K562 (cell line): ENCODE measurements around the gene UBXN2A. TPM values are rescaled to one million over a fixed set of nuclear protein-coding genes. Genes with fewer than 3 reads are reported as not detected.
A peak's percentile ranks its signal among the peaks of the same experiment; 100 is the strongest.

Experiments used
- BRD4 ChIP-seq: fragments of 200-600 bp; sonication (generic); IDR thresholded peaks from 2 replicates; pipeline ENCODE4 v1.6.1; 2017; ENCODE audit warnings: inconsistent platforms
- COPS2 ChIP-seq: fragments of 450-650 bp; conservative IDR thresholded peaks from 2 replicates; pipeline ENCODE4 v1.6.1; 2016; ENCODE audit warnings: mild to moderate bottlenecking, moderate library complexity
- CSDE1 ChIP-seq, 2 experiments: fragments of 450-650 bp; IDR thresholded peaks; 2 replicates each; pipeline ENCODE4 v1.6.1; 2016; ENCODE audit warnings: mild to moderate bottlenecking in 1 of 2
- ETV1 ChIP-seq: fragments of 450-650 bp; conservative IDR thresholded peaks from 2 replicates; pipeline ENCODE4 v1.6.1; 2016; ENCODE audit warnings: missing genetic modification characterization, control low read depth, low read depth, missing compliant biosample characterization
- HEY1 ChIP-seq: fragments of 250-450 bp; sonication (Bioruptor Pico); IDR thresholded peaks from 2 replicates; pipeline ENCODE4 v1.5.0; 2020; ENCODE audit warnings: mild to moderate bottlenecking, moderate library complexity, borderline replicate concordance
- HMG20A ChIP-seq: fragments of 450-650 bp; formaldehyde crosslinking; conservative IDR thresholded peaks from 2 replicates; pipeline ENCODE4 v1.4.0; 2020; ENCODE audit warnings: mild to moderate bottlenecking, mixed read lengths
- KLF16 ChIP-seq: IDR thresholded peaks from 2 replicates; pipeline ENCODE4 v1.6.1; 2016; ENCODE audit warnings: antibody characterized with exemption
- MAFG ChIP-seq: fragments of 450-650 bp; conservative IDR thresholded peaks from 2 replicates; pipeline ENCODE4 v1.6.1; 2016; ENCODE audit warnings: missing genetic modification characterization, missing compliant biosample characterization
- SOX6 ChIP-seq: fragments of 450-650 bp; IDR thresholded peaks from 2 replicates; pipeline ENCODE4 v1.6.1; 2014; ENCODE audit warnings: mild to moderate bottlenecking
- SPI1 ChIP-seq: IDR thresholded peaks from 2 replicates; pipeline ENCODE4 v1.6.1; 2011; ENCODE audit warnings: low read depth, low read length, control low read depth, borderline replicate concordance
- TCF7L2 ChIP-seq: fragments of 150-350 bp; IDR thresholded peaks from 2 replicates; pipeline ENCODE4 v1.6.1; 2016; ENCODE audit warnings: low read depth, mild to moderate bottlenecking, low read length, moderate library complexity
- ZNF134 ChIP-seq: fragments of 250-450 bp; sonication (Bioruptor Pico); conservative IDR thresholded peaks from 2 replicates; pipeline ENCODE4 v1.4.0; 2020
- ZNF274 ChIP-seq: IDR thresholded peaks from 2 replicates; pipeline ENCODE4 v1.6.1; 2011; ENCODE audit warnings: low read depth, mild to moderate bottlenecking, low read length, moderate library complexity, borderline replicate concordance
- ZNF696 ChIP-seq: fragments of 250-450 bp; sonication (Bioruptor Pico); conservative IDR thresholded peaks from 2 replicates; pipeline ENCODE4 v1.4.0; 2020; ENCODE audit warnings: mild to moderate bottlenecking, moderate library complexity
- polyA plus RNA-seq, 8 experiments: library from polyadenylated mRNA; depleted of rRNA in 4 of 8; stranded (reverse) in 5 of 8; unstranded in 3 of 8; fragments of >200 nt; fragmentation: Nextera tagmentation in 2 of 8; fragmentation: Illumina TruSeq in 1 of 8; extraction: Ambion mirVana in 2 of 8; extraction: Trizol in 1 of 8; gene quantifications; 2 replicates each; pipeline versions ENCODE4 v1.2.1 to v1.2.3, GENCODE V29; 2011 to 2014; ENCODE audit warnings: inconsistent platforms in 1 of 8, missing spikeins in 1 of 8
- total RNA-seq, 7 experiments: library from RNA; depleted of rRNA in 6 of 7; stranded (reverse); fragments of >200 nt in 6 of 7; fragmentation: Illumina TruSeq in 2 of 7; extraction: Trizol in 2 of 7; gene quantifications; 2 replicates each; pipeline versions ENCODE4 v1.2.1 to v1.2.3, GENCODE V29; 2011 to 2021; ENCODE audit warnings: low replicate concordance in 1 of 7
- TF ChIP-seq, protein P1 (sequence below): fragments of 250-450 bp; sonication (Bioruptor Pico); IDR thresholded peaks from 2 replicates; pipeline ENCODE4 v1.8.0; 2022; ENCODE audit warnings: moderate library complexity, mild to moderate bottlenecking, inconsistent platforms
- TF ChIP-seq, protein P2 (sequence below): fragments of 450-650 bp; formaldehyde crosslinking; IDR thresholded peaks from 2 replicates; pipeline ENCODE4 v1.4.0; 2020; ENCODE audit warnings: mild to moderate bottlenecking, moderate library complexity
- TF ChIP-seq, protein P3 (sequence below): sonication (generic); IDR thresholded peaks from 2 replicates; pipeline ENCODE4 v1.6.1; 2016
- TF ChIP-seq, protein P4 (sequence below), 2 experiments: fragments of 450-650 bp; formaldehyde crosslinking in 1 of 2; IDR thresholded peaks; 2 replicates each; pipeline versions ENCODE4 v1.4.0 to v1.6.1; 2014 to 2020; ENCODE audit warnings: mild to moderate bottlenecking in 2 of 2, borderline replicate concordance in 1 of 2, low read depth in 1 of 2

The UBXN2A gene
- total and polyA plus RNA-seq, 9 of the 15 experiments (the other 6 are each of a cell fraction or from before 2014, with no cell fraction given): 3.4 to 25.6 (median 16.0) TPM

DNA sequence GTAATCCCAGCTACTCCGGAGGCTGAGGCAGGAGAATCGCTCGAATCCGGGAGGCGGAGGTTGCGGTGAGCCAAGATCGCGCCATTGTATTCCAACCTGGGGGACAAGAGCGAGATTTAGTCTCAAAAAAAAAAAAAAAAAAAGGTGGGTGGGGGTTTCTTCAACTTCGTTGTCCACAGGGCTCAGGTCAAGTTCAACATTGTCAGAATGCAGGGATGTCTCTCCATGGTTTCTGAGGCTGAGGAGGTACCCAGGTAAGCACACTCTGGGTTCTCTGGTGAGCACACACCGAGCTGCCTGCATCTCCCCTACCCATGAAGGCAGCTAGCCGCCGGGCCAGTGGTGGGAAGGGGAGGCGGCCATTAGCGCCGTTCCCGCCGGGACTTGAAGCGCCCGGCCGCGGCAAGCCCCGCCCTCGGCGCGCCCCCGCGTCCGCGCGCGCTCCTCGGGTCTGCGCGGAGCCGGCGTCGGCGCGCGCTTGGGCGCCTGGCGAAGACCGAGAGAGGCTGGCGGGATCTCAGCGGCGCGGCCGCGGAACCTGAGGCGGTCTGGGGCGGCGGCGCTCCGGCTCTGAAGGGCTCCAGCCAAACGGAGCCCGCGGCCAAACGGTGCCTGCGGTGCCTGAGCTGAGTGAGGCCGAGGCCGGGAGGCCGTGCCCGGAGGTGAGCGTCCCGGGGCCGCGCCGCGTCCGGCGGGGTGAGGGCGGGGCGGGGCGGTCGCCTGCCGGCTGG is at the start of gene UBXN2A (continued):
- TF ChIP-seq, protein P1, sequence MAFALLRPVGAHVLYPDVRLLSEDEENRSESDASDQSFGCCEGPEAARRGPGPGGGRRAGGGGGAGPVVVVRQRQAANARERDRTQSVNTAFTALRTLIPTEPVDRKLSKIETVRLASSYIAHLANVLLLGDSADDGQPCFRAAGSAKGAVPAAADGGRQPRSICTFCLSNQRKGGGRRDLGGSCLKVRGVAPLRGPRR: no peak
- TF ChIP-seq KLF16 (no peak), ZNF696 (CRISPR knock-in tag) (no peak), CSDE1 (IDR thresholded peaks at IDR 0.05) (no peak), BRD4 (no peak), SOX6 (peak; percentile 25), ZNF134 (0 out of 2 replicates have a peak, but pooled peaks have one; percentile 6), TCF7L2 (no peak), HMG20A (CRISPR knock-in tag) (no peak), ZNF274 (no peak), HEY1 (no peak), COPS2 (no peak), SPI1 (no peak), MAFG (tag) (no peak), ETV1 (tag) (no peak; the same call in 1 of the 2 replicates)
- TF ChIP-seq, protein P2, sequence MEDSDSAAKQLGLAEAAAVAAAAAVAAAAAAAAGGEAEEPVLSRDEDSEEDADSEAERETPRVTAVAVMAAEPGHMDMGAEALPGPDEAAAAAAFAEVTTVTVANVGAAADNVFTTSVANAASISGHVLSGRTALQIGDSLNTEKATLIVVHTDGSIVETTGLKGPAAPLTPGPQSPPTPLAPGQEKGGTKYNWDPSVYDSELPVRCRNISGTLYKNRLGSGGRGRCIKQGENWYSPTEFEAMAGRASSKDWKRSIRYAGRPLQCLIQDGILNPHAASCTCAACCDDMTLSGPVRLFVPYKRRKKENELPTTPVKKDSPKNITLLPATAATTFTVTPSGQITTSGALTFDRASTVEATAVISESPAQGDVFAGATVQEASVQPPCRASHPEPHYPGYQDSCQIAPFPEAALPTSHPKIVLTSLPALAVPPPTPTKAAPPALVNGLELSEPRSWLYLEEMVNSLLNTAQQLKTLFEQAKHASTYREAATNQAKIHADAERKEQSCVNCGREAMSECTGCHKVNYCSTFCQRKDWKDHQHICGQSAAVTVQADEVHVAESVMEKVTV (CRISPR knock-in tag): no peak
- TF ChIP-seq, protein P3, sequence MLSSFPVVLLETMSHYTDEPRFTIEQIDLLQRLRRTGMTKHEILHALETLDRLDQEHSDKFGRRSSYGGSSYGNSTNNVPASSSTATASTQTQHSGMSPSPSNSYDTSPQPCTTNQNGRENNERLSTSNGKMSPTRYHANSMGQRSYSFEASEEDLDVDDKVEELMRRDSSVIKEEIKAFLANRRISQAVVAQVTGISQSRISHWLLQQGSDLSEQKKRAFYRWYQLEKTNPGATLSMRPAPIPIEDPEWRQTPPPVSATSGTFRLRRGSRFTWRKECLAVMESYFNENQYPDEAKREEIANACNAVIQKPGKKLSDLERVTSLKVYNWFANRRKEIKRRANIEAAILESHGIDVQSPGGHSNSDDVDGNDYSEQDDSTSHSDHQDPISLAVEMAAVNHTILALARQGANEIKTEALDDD: no peak
- TF ChIP-seq, protein P4, sequence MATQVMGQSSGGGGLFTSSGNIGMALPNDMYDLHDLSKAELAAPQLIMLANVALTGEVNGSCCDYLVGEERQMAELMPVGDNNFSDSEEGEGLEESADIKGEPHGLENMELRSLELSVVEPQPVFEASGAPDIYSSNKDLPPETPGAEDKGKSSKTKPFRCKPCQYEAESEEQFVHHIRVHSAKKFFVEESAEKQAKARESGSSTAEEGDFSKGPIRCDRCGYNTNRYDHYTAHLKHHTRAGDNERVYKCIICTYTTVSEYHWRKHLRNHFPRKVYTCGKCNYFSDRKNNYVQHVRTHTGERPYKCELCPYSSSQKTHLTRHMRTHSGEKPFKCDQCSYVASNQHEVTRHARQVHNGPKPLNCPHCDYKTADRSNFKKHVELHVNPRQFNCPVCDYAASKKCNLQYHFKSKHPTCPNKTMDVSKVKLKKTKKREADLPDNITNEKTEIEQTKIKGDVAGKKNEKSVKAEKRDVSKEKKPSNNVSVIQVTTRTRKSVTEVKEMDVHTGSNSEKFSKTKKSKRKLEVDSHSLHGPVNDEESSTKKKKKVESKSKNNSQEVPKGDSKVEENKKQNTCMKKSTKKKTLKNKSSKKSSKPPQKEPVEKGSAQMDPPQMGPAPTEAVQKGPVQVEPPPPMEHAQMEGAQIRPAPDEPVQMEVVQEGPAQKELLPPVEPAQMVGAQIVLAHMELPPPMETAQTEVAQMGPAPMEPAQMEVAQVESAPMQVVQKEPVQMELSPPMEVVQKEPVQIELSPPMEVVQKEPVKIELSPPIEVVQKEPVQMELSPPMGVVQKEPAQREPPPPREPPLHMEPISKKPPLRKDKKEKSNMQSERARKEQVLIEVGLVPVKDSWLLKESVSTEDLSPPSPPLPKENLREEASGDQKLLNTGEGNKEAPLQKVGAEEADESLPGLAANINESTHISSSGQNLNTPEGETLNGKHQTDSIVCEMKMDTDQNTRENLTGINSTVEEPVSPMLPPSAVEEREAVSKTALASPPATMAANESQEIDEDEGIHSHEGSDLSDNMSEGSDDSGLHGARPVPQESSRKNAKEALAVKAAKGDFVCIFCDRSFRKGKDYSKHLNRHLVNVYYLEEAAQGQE (IDR thresholded peaks at IDR 0.05; ENCODE audit: borderline replicate concordance): peak; percentile 22; the same call in 1 of the 2 replicates
- TF ChIP-seq, protein P4 (CRISPR knock-in tag; IDR thresholded peaks at IDR 0.05; ENCODE audit: low read depth): peak; percentile 68
